GM23338 (cell line): ENCODE results near the gene DDB1. TPM values are rescaled to one million over a fixed set of nuclear protein-coding genes. Genes with fewer than 3 reads are reported as not detected.
A peak's percentile ranks its signal among the peaks of the same experiment; 100 is the strongest.

Source experiments
- ATAC-seq: fragments of 200-7000 bp; cut with Tn5 transposase; 3 replicates; pipeline ENCODE4 v1.9.1; 2020
- DNase-seq: peaks from one replicate; pipeline ENCODE4 v3.0.0-alpha.2; 2015; ENCODE audit warnings: low spot score
- H2AFZ ChIP-seq: fragments of 200-600 bp; sonication (generic); 2 replicates; pipeline ENCODE4 v1.8.0; 2016; ENCODE audit warnings: antibody characterized with exemption, mild to moderate bottlenecking, moderate library complexity
- H3F3A ChIP-seq: fragments of 200-600 bp; sonication (generic); replicated peaks from 2 replicates; pipeline ENCODE4 v1.8.0; 2017; ENCODE audit warnings: antibody characterized with exemption, mixed run types, low read depth
- H3K27ac ChIP-seq: fragments of 200-600 bp; sonication (generic); 2 replicates; pipeline ENCODE4 v1.6.1; 2016; ENCODE audit warnings: low read depth
- H3K27me3 ChIP-seq: fragments of 200-600 bp; sonication (generic); 2 replicates; pipeline ENCODE4 v1.8.0; 2016; ENCODE audit warnings: mild to moderate bottlenecking, mixed run types, moderate library complexity; ENCODE audit not compliant: insufficient read depth
- H3K36me3 ChIP-seq: fragments of 200-600 bp; sonication (generic); 2 replicates; pipeline ENCODE4 v1.8.0; 2016; ENCODE audit warnings: mild to moderate bottlenecking; ENCODE audit not compliant: insufficient read depth
- H3K4me1 ChIP-seq: fragments of 200-600 bp; sonication (generic); 2 replicates; pipeline ENCODE4 v1.8.0; 2016; ENCODE audit warnings: mild to moderate bottlenecking, moderate library complexity; ENCODE audit not compliant: insufficient read depth
- H3K4me2 ChIP-seq: fragments of 200-600 bp; sonication (generic); 2 replicates; pipeline ENCODE4 v1.7.1; 2017; ENCODE audit warnings: mixed run types
- H3K4me3 ChIP-seq: fragments of 200-600 bp; sonication (generic); 2 replicates; pipeline ENCODE4 v1.6.1; 2016; ENCODE audit warnings: mixed run types
- H3K79me2 ChIP-seq: fragments of 200-600 bp; sonication (generic); replicated peaks from 2 replicates; pipeline ENCODE4 v1.8.0; 2017; ENCODE audit warnings: mild to moderate bottlenecking; ENCODE audit not compliant: insufficient read depth
- H3K9me2 ChIP-seq: fragments of 200-600 bp; sonication (generic); 2 replicates; pipeline ENCODE4 v1.8.0; 2017; ENCODE audit not compliant: insufficient read depth
- H4K20me1 ChIP-seq: fragments of 200-600 bp; sonication (generic); replicated peaks from 2 replicates; pipeline ENCODE4 v1.8.0; 2017; ENCODE audit warnings: mild to moderate bottlenecking; ENCODE audit not compliant: insufficient read depth
- H3K27ac Mint-ChIP-seq: 2 replicates; pipeline ENCODE4 v1.8.0; 2020; ENCODE audit warnings: inconsistent platforms, mild to moderate bottlenecking, moderate library complexity, mixed read lengths
- H3K27me3 Mint-ChIP-seq: 3 replicates; pipeline ENCODE4 v1.8.0; 2022; ENCODE audit warnings: low read depth, mild to moderate bottlenecking, moderate library complexity, mixed read lengths, inconsistent platforms; ENCODE audit not compliant: insufficient read depth, poor library complexity
- H3K36me3 Mint-ChIP-seq: 3 replicates; pipeline ENCODE4 v1.8.0; 2021; ENCODE audit warnings: low read depth, mild to moderate bottlenecking, inconsistent platforms, moderate library complexity, mixed read lengths
- H3K4me1 Mint-ChIP-seq: 3 replicates; pipeline ENCODE4 v1.8.0; 2020; ENCODE audit warnings: mild to moderate bottlenecking, inconsistent platforms, mixed read lengths
- H3K4me3 Mint-ChIP-seq: 3 replicates; pipeline ENCODE4 v1.8.0; 2021; ENCODE audit warnings: moderate library complexity, mild to moderate bottlenecking, inconsistent platforms, mixed read lengths
- H3K9me3 Mint-ChIP-seq: 3 replicates; pipeline ENCODE4 v1.8.0; 2020; ENCODE audit warnings: moderate library complexity, mild to moderate bottlenecking, inconsistent platforms, mixed read lengths
- EZH2phosphoT487 ChIP-seq: fragments of 200-600 bp; sonication (generic); IDR thresholded peaks from one replicate; pipeline ENCODE4 v1.8.1; 2018; ENCODE audit warnings: antibody characterized with exemption; ENCODE audit not compliant: unreplicated experiment
- POLR2AphosphoS5 ChIP-seq: IDR thresholded peaks from 2 replicates; pipeline ENCODE4 v1.6.1; 2016; ENCODE audit warnings: antibody characterized with exemption, low read depth
- ZNF114 ChIP-seq: fragments of 250-450 bp; sonication (Bioruptor Pico); IDR thresholded peaks from 2 replicates; pipeline ENCODE4 v1.5.0; 2020; ENCODE audit warnings: mild to moderate bottlenecking, moderate library complexity
- polyA plus RNA-seq: library from polyadenylated mRNA; unstranded; fragments of >200 nt; fragmentation: Nextera tagmentation; extraction: Ambion mirVana; gene quantifications from 2 replicates; pipeline ENCODE4 v1.2.1, GENCODE V29; 2016
- total RNA-seq: library from RNA; depleted of rRNA; stranded (reverse); fragments of >200 nt; shearing (Covaris generic); gene quantifications from 2 replicates; pipeline ENCODE4 v1.2.3, GENCODE V29; 2014
- TF ChIP-seq, protein P1 (sequence below): fragments of 250-450 bp; sonication (Bioruptor Pico); IDR thresholded peaks from 2 replicates; pipeline ENCODE4 v1.5.0; 2020; ENCODE audit warnings: mild to moderate bottlenecking, moderate library complexity

The DDB1 gene
- total and polyA plus RNA-seq, 2 experiments from 2014 or later = 102 to 282 TPM

DNA sequence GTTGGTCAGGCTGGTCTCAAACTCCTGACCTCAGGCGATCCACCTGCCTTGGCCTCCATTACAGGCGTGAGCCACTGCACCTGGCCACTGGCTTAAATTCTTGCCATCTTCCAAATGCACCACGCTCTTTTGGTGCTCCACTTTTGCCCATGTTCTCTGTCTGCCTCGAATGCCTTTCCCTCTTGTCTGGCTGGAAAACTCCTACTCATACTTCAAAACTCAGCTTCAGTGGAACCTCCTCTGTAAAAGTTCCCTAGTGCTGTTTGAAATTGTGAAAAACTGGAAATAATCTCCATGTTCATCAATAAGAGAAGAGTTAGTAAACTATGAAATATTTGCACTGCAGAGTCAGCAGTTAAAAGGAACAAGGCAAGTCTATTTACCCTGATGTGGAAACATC lies 49.3 kb downstream of the DDB1 start:
- Histone ChIP-seq H3F3A (peaks cover 12% of the 10 kb centered on the region; the same call in 1 of the 2 replicates), H3K4me3 (no peak overlapping the region), H3K27me3 (no peaks in the 10 kb centered on the region), H3K9me2 (no peaks in the 10 kb centered on the region), H4K20me1 (no peaks in the 10 kb centered on the region; the same call in 1 of the 2 replicates), H3K4me2 (no peak overlapping the region), H3K27ac (no peak overlapping the region), H3K36me3 (peaks cover 7% of the 10 kb centered on the region; the same call in 1 of the 2 replicates), H3K79me2 (no peaks in the 10 kb centered on the region), H2AFZ (no peak overlapping the region), H3K4me1 (peaks cover 8% of the 10 kb centered on the region; the same call in 1 of the 2 replicates)
- no peak for DNase-seq
- no peak overlapping the region for H3K4me3 Mint-ChIP-seq
- no peak for TF ChIP-seq EZH2phosphoT487
- TF ChIP-seq ZNF114 (CRISPR knock-in tag) = no peak
- H3K9me3 Mint-ChIP-seq = no peaks in the 10 kb centered on the region
- H3K36me3 Mint-ChIP-seq = peaks cover 50% of the 10 kb centered on the region
- no peak overlapping the region for H3K27ac Mint-ChIP-seq
- peaks cover 24% of the 10 kb centered on the region for H3K4me1 Mint-ChIP-seq
- no peak for ATAC-seq
- H3K27me3 Mint-ChIP-seq = peaks cover 12% of the 10 kb centered on the region

DNA sequence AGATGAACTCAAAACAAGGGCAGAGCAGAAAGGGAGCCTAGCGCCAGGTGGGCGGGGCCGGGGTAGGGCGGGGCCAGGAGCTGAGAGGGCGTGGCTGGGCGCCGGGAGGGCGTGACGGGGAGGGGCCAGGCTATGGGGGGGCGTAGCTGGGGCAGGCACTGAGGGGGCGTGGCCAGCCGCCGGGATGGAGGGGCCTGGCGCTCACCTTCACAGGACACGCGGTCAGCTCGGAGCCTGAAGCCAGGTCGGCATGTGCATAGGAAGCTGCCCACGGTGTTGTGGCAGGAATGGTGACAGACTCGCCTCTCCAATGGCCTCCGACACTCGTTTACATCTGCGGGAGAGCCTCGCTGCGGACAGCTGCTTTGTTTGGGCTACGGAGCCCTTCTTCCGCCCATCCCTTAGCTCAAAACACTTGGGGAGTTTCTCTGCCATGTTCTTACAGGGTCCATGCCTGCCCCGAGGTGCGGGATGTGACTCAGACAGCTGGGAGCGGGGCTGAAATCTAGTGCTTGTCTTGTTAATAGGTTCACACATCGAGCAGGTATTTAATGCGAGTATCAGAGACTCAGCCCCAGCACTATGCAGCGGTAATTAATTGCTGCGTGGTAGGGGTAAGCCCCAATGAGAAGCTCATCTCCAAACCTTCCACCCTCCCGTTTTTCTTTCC lies 51.2 kb downstream of the DDB1 start:
- peak overlapping the region; percentile 61 for H3K4me2 ChIP-seq
- TF ChIP-seq, protein P1, sequence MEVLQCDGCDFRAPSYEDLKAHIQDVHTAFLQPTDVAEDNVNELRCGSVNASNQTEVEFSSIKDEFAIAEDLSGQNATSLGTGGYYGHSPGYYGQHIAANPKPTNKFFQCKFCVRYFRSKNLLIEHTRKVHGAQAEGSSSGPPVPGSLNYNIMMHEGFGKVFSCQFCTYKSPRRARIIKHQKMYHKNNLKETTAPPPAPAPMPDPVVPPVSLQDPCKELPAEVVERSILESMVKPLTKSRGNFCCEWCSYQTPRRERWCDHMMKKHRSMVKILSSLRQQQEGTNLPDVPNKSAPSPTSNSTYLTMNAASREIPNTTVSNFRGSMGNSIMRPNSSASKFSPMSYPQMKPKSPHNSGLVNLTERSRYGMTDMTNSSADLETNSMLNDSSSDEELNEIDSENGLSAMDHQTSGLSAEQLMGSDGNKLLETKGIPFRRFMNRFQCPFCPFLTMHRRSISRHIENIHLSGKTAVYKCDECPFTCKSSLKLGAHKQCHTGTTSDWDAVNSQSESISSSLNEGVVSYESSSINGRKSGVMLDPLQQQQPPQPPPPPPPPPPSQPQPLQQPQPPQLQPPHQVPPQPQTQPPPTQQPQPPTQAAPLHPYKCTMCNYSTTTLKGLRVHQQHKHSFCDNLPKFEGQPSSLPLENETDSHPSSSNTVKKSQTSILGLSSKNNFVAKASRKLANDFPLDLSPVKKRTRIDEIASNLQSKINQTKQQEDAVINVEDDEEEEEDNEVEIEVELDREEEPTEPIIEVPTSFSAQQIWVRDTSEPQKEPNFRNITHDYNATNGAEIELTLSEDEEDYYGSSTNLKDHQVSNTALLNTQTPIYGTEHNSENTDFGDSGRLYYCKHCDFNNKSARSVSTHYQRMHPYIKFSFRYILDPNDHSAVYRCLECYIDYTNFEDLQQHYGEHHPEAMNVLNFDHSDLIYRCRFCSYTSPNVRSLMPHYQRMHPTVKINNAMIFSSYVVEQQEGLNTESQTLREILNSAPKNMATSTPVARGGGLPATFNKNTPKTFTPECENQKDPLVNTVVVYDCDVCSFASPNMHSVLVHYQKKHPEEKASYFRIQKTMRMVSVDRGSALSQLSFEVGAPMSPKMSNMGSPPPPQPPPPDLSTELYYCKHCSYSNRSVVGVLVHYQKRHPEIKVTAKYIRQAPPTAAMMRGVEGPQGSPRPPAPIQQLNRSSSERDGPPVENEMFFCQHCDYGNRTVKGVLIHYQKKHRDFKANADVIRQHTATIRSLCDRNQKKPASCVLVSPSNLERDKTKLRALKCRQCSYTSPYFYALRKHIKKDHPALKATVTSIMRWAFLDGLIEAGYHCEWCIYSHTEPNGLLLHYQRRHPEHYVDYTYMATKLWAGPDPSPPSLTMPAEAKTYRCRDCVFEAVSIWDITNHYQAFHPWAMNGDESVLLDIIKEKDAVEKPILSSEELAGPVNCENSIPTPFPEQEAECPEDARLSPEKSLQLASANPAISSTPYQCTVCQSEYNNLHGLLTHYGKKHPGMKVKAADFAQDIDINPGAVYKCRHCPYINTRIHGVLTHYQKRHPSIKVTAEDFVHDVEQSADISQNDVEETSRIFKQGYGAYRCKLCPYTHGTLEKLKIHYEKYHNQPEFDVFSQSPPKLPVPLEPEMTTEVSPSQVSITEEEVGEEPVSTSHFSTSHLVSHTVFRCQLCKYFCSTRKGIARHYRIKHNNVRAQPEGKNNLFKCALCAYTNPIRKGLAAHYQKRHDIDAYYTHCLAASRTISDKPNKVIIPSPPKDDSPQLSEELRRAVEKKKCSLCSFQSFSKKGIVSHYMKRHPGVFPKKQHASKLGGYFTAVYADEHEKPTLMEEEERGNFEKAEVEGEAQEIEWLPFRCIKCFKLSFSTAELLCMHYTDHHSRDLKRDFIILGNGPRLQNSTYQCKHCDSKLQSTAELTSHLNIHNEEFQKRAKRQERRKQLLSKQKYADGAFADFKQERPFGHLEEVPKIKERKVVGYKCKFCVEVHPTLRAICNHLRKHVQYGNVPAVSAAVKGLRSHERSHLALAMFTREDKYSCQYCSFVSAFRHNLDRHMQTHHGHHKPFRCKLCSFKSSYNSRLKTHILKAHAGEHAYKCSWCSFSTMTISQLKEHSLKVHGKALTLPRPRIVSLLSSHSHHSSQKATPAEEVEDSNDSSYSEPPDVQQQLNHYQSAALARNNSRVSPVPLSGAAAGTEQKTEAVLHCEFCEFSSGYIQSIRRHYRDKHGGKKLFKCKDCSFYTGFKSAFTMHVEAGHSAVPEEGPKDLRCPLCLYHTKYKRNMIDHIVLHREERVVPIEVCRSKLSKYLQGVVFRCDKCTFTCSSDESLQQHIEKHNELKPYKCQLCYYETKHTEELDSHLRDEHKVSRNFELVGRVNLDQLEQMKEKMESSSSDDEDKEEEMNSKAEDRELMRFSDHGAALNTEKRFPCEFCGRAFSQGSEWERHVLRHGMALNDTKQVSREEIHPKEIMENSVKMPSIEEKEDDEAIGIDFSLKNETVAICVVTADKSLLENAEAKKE (CRISPR knock-in tag) = no peak
- TF ChIP-seq POLR2AphosphoS5 = peak; percentile 54
- peaks cover 8% of the 10 kb centered on the region; the same call in 1 of the 2 replicates for H3K4me1 ChIP-seq
- H3K9me3 Mint-ChIP-seq = no peaks in the 10 kb centered on the region
- no peaks in the 10 kb centered on the region; the same call in 1 of the 2 replicates for H4K20me1 ChIP-seq
- no peaks in the 10 kb centered on the region for H3K27me3 ChIP-seq
- H3K27me3 Mint-ChIP-seq = peaks cover 7% of the 10 kb centered on the region
- H3K4me3 ChIP-seq = no peak overlapping the region
- H3K79me2 ChIP-seq = no peaks in the 10 kb centered on the region
- no peaks in the 10 kb centered on the region for H3K9me2 ChIP-seq
- H3K36me3 Mint-ChIP-seq = peaks cover 54% of the 10 kb centered on the region
- H3K36me3 ChIP-seq = peaks cover 12% of the 10 kb centered on the region; the same call in 1 of the 2 replicates
- peak; percentile 93 for ATAC-seq
- no peak overlapping the region for H2AFZ ChIP-seq
- DNase-seq = peak; percentile 93
- H3K27ac ChIP-seq = peak overlapping the region; percentile 15; the same call in 1 of the 2 replicates
- H3K4me1 Mint-ChIP-seq = peaks cover 32% of the 10 kb centered on the region
- no peak overlapping the region for H3K27ac Mint-ChIP-seq
- peak overlapping the region; percentile 57 for H3K4me3 Mint-ChIP-seq
- peaks cover 12% of the 10 kb centered on the region; the same call in 1 of the 2 replicates for H3F3A ChIP-seq
